COLO829 (cell line): ENCODE measurements around the gene HMGCS2.

Experiments
- DNase-seq: peaks from one replicate; pipeline ENCODE4 v3.0.0; 2012; ENCODE audit warnings: low spot score

The HMGCS2 gene

GRCh38 chr1:119768778-119769177 is at the start of gene HMGCS2:
Gene HMGCS2 (minus strand): TSS chr1:119768905. CDS start chr1:119768844, 61 bp downstream.
- DNase-seq: no peak

DNA sequence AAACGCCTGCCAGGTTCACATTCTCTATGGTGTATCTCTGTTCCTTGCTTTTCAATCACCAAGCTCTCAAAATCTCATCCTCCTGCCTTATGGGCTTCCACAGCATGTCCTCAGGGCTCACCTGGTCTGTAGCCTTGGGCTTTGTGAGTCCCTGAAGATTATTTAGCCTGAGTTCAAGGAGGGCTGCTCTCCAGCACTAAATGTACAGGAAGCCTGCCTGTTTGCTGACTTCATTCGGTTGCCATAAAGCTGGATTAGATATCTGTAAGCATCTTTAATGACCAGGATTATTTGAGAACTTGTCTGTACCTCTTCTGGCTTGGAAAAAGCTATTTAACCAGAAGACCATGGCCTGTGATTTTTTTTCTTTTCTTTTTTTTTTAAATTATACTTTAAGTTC is 49.5 kb upstream of the HMGCS2 start:
- DNase-seq: no peak

DNA sequence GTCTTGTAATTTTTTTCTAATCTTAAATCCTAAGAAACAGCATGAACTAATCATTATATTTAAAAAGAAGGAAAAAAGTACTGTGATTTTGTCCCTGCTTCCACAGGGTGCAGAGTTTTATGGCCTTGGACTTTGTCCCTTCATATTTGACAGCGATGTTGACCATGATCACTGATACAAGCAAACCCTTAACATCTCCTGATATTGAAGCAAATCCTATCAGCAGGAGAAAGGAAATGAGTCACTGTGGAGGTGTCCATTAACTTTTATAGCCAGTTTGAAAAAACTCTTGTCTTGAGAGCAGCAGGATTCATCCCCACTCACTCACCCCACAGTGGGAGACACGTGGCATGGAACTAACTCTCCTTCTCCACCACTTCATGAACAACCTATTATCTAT is 47.7 kb upstream of the HMGCS2 start:
- peak; percentile 26 for DNase-seq

GRCh38 chr1:119815928-119816327 is 47.2 kb upstream of the HMGCS2 start:
- no peak for DNase-seq

- peak; percentile 6 for DNase-seq
Measured at GRCh38 chr1:119815361-119815760, 46.7 kb upstream of the HMGCS2 start.

DNA sequence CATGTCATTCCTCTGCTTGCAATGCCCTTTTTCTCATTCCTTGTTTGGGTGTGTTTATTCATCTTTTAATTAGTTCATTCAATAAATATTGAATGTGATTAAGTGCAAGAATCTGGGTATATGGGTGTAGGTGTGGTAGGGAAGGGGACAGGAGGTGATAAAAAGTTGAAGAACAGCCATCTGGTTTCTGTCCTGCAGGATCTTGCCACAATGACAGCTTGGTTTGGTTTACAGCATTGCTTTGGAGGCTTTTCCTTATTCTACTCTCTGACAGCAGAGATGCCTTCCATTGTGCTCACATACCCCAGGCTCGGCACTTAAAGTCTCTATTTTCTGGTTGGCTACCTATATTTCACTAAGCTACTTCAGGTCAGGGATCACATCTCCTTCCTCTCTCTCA is 45.6 kb upstream of the HMGCS2 start:
- no peak for DNase-seq

- no peak for DNase-seq
Measured at GRCh38 chr1:119811985-119812557, 43.4 kb upstream of the HMGCS2 start.

- no peak for DNase-seq
Measured at GRCh38 chr1:119811387-119811786, 42.7 kb upstream of the HMGCS2 start, which contains the start of gene REG4. Gene REG4 (minus strand): TSS chr1:119811460. CDS start chr1:119808769, 2,691 bp downstream.

DNA sequence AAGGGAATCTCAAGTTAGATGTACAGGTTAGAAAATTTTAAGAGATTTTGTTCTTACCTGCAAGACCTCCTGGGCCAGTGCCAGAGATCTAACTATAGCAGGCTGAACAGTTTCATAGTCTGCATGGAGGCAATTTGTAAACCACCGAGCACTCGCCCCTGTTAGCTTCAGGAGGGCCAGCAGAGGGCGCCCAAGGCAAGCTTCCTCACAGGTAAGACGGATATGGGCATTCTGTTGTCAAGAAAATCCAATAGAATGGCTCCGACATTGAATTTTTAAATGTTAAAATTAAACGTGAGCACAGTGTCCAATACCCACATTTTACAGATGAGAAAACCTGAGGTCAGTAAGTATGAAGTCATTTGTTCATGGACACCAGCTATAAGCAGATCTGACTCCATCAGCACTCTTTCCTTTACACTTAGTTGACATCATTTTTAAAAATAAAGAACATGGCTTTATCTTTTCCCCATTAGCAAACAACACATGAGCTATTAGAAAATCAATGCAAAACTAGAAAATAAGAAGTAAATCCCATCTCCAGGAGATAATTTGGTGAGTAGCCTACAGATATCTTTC is 40.4 kb upstream of the HMGCS2 start:
- DNase-seq: peak; percentile 56

DNA sequence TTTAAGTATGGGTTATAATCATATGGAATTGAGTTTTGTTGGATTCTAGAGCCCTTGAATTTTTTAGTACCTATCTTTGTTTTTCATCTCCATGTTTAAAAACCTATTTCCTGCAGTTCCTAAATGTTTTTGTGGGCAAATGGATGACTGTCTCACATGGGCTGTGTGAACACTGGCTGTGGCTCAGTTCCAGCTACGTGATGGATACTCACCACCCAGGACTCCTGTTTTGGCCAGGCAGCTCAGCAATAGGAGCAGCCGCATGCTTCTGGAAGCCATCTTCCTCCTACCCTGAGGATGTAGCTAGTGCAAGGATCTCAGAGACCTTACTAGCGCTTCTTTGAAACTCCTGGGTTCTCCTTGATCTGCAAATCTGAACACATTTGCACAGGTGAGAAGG is 39.8 kb upstream of the HMGCS2 start:
- DNase-seq: no peak

GRCh38 chr1:119806489-119806888 is 37.8 kb upstream of the HMGCS2 start:
- DNase-seq: no peak

- no peak for DNase-seq
Measured at GRCh38 chr1:119805746-119806145, 37.0 kb upstream of the HMGCS2 start.

DNA sequence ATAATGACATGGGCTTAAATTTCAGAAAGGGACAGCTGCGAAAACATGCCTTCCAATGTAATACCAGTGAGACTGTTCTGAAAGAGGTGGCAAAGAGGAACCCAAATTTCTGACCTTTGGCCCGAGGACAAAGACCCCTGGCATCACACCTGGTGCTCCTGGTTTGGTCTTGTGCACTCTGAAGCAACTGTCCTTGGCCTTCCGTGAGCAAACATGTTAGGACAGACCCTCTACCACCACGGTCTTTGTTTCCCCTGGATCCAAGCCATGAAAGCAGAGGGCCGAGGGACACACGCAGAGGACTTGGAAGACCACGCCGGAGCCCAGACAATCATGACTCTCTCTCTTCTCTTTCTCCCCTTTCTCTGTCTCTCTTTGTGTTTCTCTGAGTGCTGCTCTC is 36.5 kb upstream of the HMGCS2 start:
- DNase-seq: no peak

GRCh38 chr1:119799599-119800177 is 31.0 kb upstream of the HMGCS2 start:
- no peak for DNase-seq

DNA sequence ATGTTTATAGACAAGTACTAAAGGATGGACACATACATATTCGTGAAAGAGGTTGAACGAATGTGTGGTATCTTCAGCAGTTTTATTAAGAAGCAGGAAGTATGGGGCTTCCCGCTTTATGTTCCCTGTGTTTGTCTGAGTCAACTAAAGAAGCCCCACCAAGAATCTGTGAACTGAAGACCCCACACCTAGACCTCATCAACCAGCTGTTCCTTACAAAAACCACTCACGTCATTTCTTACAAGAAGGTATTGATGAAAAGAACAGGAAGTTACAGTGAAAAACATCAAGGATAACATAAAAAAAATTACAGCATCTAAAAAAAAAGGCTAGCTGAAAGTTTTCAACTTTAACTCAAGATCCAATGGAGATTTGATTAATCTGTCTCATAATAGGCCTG is 30.3 kb upstream of the HMGCS2 start:
- DNase-seq: no peak

- DNase-seq: no peak
Measured at GRCh38 chr1:119797606-119798005, 28.9 kb upstream of the HMGCS2 start.

DNA sequence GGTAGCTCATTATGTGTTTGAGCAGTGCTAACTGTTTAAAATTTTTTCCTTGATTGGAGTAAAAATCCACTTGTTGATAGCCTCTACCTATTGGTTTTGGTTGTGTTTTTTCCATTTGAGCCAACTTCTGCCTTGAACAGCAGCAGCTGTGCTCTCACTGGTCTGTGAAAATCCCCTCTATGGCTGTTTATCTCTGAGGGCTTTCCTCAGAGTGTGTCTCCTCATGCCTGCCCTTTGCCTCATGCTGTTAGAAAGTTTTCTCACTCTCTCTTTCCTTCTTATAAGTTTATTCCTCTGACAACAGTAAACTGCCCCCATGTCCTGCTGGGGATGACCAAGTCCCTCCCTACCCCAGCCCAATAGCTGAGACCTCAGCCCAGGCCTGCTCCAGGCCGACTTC is 28.5 kb upstream of the HMGCS2 start:
- no peak for DNase-seq

GRCh38 chr1:119795261-119796200 is 26.8 kb upstream of the HMGCS2 start:
- no peak for DNase-seq

DNA sequence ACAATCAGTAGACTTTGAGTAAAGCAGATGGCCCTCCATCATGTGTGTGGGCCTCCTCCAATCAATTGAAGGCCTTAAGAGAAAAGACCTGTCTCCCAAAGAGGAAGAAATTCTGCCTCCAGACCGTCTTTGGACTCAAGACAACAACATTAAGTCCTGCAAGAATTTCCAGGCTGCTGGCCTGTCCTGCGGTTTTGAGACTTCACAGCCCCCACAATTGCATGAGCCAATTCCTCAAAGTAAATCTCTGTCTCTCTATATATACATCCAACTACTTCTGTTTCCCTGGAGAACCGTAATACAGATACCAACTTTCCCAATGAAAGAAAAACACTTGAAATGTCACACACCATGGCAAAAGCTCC is 26.2 kb upstream of the HMGCS2 start:
- DNase-seq: no peak

DNA sequence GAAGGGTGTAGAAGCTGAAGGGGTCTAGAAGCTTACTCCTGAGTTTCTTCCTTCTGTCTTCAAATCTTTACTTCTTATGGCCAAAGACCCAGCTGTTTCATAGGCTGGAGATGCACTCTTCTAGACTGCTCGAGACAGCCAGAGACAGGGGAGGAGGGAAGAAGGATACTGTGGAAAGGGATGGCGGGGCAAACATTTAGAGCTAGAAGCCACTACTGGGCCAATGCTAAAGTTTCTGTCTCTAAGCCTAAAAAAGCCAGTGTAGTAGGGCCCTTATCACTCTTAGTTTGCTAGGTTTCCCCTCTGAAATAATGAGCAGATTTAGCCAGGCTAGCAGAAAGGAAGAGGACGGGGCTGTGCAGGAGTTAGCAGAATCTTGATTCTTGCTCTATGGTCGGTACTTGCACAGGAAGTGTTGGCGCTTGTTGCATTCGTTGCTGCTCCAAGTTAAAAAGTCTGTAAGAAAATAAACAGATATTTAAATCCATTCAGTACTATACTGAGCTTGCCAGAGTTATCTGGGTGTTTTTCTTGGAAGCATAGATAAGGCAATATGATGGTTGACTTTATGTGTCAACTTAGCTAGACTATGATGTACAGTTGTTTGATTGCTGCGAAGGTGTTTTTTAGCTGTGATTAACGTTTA is 25.6 kb upstream of the HMGCS2 start:
- DNase-seq: no peak

- DNase-seq: no peak
Measured at GRCh38 chr1:119791377-119791776, 22.7 kb upstream of the HMGCS2 start.

- no peak for DNase-seq
Measured at GRCh38 chr1:119790451-119791198, 21.9 kb upstream of the HMGCS2 start.
